ENCODE measurements around the gene CXorf49. TPM values are rescaled to one million over a fixed set of nuclear protein-coding genes. Genes with fewer than 3 reads are reported as not detected.

Gene CXorf49
- total and polyA plus RNA-seq, 12 donors: not detected

- H3K27ac ChIP-seq: no peak overlapping the region
- intact Hi-C loops (cut with DNase I): no loop called here
- no peaks in the 10 kb centered on the region for H3K27me3 ChIP-seq
- H3K9me3 ChIP-seq (replicated peaks in 1 of 3): no peaks in the 10 kb centered on the region
- no peaks in the 10 kb centered on the region for H3K36me3 ChIP-seq (replicated peaks in 1 of 2)
- no peaks in the 10 kb centered on the region for H3K4me1 ChIP-seq (replicated peaks in 1 of 2)
- TF ChIP-seq POLR2A (IDR thresholded peaks at IDR 0.05): no peak
- DNase-seq: no peak
- 86 to 95% (median 89%) methylated on average over 5 to 16 of the region's 16 CpGs for WGBS, 4 donors
- no peak overlapping the region for H3K4me3 ChIP-seq
Observed at GRCh38 chrX:71664889-71665491, 53.1 kb downstream of the CXorf49 start.

Small RNA genes within 50 kb of the gene (small RNA-seq; reads per million reads assigned to genes)
- gene BX276092.4: 0 reads per million in 2 donors
- gene BX276092.6: 0 reads per million in 2 donors
- 0 reads per million in 2 donors for gene BX276092.8

Other genes starting within 250 kb of the CXorf49 start
- 100 to 1,000 TPM in 6 of 9 donors, 10 to 100 TPM in 3; 38.0 to 164 (median 104) TPM for gene OGT, start 185.2 kb downstream of the CXorf49 start, total RNA-seq
- 100 to 1,000 TPM in 1 of 3 donors, 10 to 100 TPM in 2; 38.6 to 127 (median 77.0) TPM for gene OGT, start 185.2 kb downstream of the CXorf49 start, polyA plus RNA-seq
- gene GCNA, start 139.8 kb downstream of the CXorf49 start, total RNA-seq: 1 to 10 TPM in 7 of 9 donors, under 1 TPM in 2; 0.18 to 6.6 (median 1.8) TPM
- gene GCNA, start 139.8 kb downstream of the CXorf49 start, polyA plus RNA-seq: 10 to 100 TPM in 1 of 3 donors, 1 to 10 TPM in 2; 1.9 to 23.3 (median 2.6) TPM
- gene CXCR3, start 99.8 kb downstream of the CXorf49 start, total RNA-seq: under 1 TPM in 5 of 9 donors, not detected in 4; 0.27 to 0.79 (median 0.39) TPM
- 1 to 10 TPM in 2 of 3 donors, under 1 TPM in 1; 0.20 to 1.6 (median 1.1) TPM for gene CXCR3, start 99.8 kb downstream of the CXorf49 start, polyA plus RNA-seq
- gene CXorf49B, start 45.1 kb upstream of the CXorf49 start, total RNA-seq: not detected
- gene CXorf49B, start 45.1 kb upstream of the CXorf49 start, polyA plus RNA-seq: not detected
- gene NHSL2, start 192.6 kb upstream of the CXorf49 start, total RNA-seq: 10 to 100 TPM in 2 of 9 donors, 1 to 10 TPM in 7; 3.6 to 18.2 (median 5.0) TPM
- 1 to 10 TPM; 1.3 to 7.6 (median 3.1) TPM for gene NHSL2, start 192.6 kb upstream of the CXorf49 start, polyA plus RNA-seq

All from adrenal gland (tissue), 12 donors.